K562 (cell line): ENCODE results near the gene SERPINA6.

Source experiments
- BDP1 ChIP-seq: IDR thresholded peaks from 3 replicates; pipeline ENCODE4 v1.6.1; 2011; ENCODE audit not compliant: insufficient read length, insufficient read depth
- FOXJ3 ChIP-seq: sonication (generic); formaldehyde crosslinking; IDR thresholded peaks from 2 replicates; pipeline ENCODE4 v1.4.0; 2020; ENCODE audit warnings: mild to moderate bottlenecking, missing genetic modification reagents
- HMGN3 ChIP-seq: IDR thresholded peaks from 2 replicates; pipeline ENCODE4 v1.6.1; 2011; ENCODE audit warnings: borderline replicate concordance, low read depth, mild to moderate bottlenecking, mixed read lengths, low read length; ENCODE audit not compliant: insufficient read length; ENCODE audit errors: extremely low read depth
- SIN3B ChIP-seq: fragments of 450-650 bp; IDR thresholded peaks from 2 replicates; pipeline ENCODE4 v1.6.1; 2017; ENCODE audit warnings: low read depth, mild to moderate bottlenecking, moderate library complexity
- ZBTB26 ChIP-seq: fragments of 450-650 bp; formaldehyde crosslinking; IDR thresholded peaks from 2 replicates; pipeline ENCODE4 v1.4.0; 2022; ENCODE audit warnings: missing genetic modification characterization
- ZNF384 ChIP-seq: IDR thresholded peaks from 2 replicates; pipeline ENCODE4 v1.6.1; 2012; ENCODE audit warnings: low read depth, low read length, improper control_type of control experiment

- TF ChIP-seq SIN3B (no peak), BDP1 (no peak), ZNF384 (no peak), HMGN3 (no peak), ZBTB26 (no peak), FOXJ3 (no peak)
These were observed 27.6 kb downstream of the SERPINA6 start for GRCh38 chr14:94295360-94296180.
